Hepatocyte (in vitro differentiated cells): Measurements from ENCODE around the gene HSPA12A.

Experiments
- EZH2 ChIP-seq: fragments of 200-600 bp; sonication (generic); IDR thresholded peaks from 2 replicates; pipeline ENCODE4 v1.6.1; 2016; ENCODE audit warnings: antibody characterized with exemption, mild to moderate bottlenecking, borderline replicate concordance
- TF ChIP-seq, protein P1 (sequence below): fragments of 200-600 bp; sonication (generic); IDR thresholded peaks from 2 replicates; pipeline ENCODE4 v1.5.1; 2016; ENCODE audit warnings: antibody characterized with exemption, mild to moderate bottlenecking; ENCODE audit not compliant: poor library complexity

DNA sequence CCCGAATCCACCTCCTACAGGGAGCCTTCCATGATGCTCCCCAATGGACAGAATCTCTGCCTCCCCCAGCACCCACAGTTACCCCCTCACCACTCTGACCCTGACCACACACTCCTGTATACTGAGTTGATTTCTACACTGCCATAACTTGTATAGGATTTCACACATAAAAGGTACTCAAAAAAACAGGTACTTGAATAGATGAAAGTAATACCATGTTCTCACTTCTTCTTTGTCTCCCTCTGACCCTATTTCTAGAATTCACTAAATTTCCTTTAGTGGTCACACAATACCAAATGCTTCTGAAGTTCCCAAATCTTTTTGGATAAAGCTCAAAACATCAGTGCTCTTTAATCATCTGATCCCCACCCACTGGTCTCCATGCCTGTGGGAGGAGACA is 45.4 kb downstream of the HSPA12A start:
- TF ChIP-seq, protein P1, sequence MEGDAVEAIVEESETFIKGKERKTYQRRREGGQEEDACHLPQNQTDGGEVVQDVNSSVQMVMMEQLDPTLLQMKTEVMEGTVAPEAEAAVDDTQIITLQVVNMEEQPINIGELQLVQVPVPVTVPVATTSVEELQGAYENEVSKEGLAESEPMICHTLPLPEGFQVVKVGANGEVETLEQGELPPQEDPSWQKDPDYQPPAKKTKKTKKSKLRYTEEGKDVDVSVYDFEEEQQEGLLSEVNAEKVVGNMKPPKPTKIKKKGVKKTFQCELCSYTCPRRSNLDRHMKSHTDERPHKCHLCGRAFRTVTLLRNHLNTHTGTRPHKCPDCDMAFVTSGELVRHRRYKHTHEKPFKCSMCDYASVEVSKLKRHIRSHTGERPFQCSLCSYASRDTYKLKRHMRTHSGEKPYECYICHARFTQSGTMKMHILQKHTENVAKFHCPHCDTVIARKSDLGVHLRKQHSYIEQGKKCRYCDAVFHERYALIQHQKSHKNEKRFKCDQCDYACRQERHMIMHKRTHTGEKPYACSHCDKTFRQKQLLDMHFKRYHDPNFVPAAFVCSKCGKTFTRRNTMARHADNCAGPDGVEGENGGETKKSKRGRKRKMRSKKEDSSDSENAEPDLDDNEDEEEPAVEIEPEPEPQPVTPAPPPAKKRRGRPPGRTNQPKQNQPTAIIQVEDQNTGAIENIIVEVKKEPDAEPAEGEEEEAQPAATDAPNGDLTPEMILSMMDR = no peak
- TF ChIP-seq EZH2 = no peak
